Renal pelvis (tissue), 12 donors: ENCODE results near the gene KRTAP11-1. TPM values are rescaled to one million over a fixed set of nuclear protein-coding genes. Genes with fewer than 3 reads are reported as not detected.
A peak's percentile ranks its signal among the peaks of the same experiment; 100 is the strongest.

Source experiments
- DNase-seq: peaks from one replicate; pipeline ENCODE4 v3.0.0-alpha.2; 2013
- long read RNA-seq, 16 experiments: transcript quantifications; one replicate each; lab custom pipeline, GENCODE V29; 2026
- polyA plus RNA-seq, 3 donors: library from polyadenylated mRNA; unstranded; fragments of 120-200 nt; gene quantifications; one replicate each; pipeline ENCODE4 v1.2.1, GENCODE V29; 2013; ENCODE audit not compliant: insufficient read length in 3 of 3

The KRTAP11-1 gene
- not detected for polyA plus RNA-seq
- long read RNA-seq, donor 1 = 0 reads
- long read RNA-seq, donor 2 = 0 reads
- long read RNA-seq, donor 3 = 0 reads
- long read RNA-seq, donor 4 = 0 reads
- long read RNA-seq, donor 5 = 0 reads
- long read RNA-seq, donor 6 = 0 reads
- long read RNA-seq, donor 7 = 0 reads
- long read RNA-seq, donor 8 = 0 reads
- long read RNA-seq, donor 9 = 0 reads
- long read RNA-seq, donor 10 = 0 reads
- long read RNA-seq, donor 11 = 0 reads
- long read RNA-seq, donor 12 = 0 reads
- long read RNA-seq, donor 13 = 0 reads
- long read RNA-seq, donor 14 = 0 reads
- long read RNA-seq, donor 15 = 0 reads
- long read RNA-seq, donor 16 = 0 reads

GRCh38 chr21:30881480-30881879 is at the start of gene KRTAP11-1:
TSS of gene KRTAP11-1 (minus strand) at chr21:30881580. CDS start at chr21:30881524, 56 bp downstream.
- DNase-seq = no peak

- DNase-seq = no peak
Measured at GRCh38 chr21:30924146-30924700, 42.8 kb upstream of the KRTAP11-1 start.

- no peak for DNase-seq
Measured at GRCh38 chr21:30921129-30921528, 39.7 kb upstream of the KRTAP11-1 start.

- DNase-seq = no peak
Measured at GRCh38 chr21:30917557-30917956, 36.2 kb upstream of the KRTAP11-1 start.

- DNase-seq = no peak
Measured at GRCh38 chr21:30900881-30901280, 19.5 kb upstream of the KRTAP11-1 start.

GRCh38 chr21:30882866-30883597 is 1.7 kb upstream of the KRTAP11-1 start:
- DNase-seq = no peak

- DNase-seq = no peak
Measured at GRCh38 chr21:30880914-30881313, 466 bp downstream of the KRTAP11-1 start.

- no peak for DNase-seq
Measured at GRCh38 chr21:30874526-30874925, 6.9 kb downstream of the KRTAP11-1 start.

GRCh38 chr21:30847627-30848500 is 33.5 kb downstream of the KRTAP11-1 start:
- no peak for DNase-seq

GRCh38 chr21:30842990-30843389 is 38.4 kb downstream of the KRTAP11-1 start:
- DNase-seq = no peak

- peak; percentile 0 for DNase-seq
Measured at GRCh38 chr21:30839304-30839703, 42.1 kb downstream of the KRTAP11-1 start.

- DNase-seq = no peak
Measured at GRCh38 chr21:30838536-30838935, 42.8 kb downstream of the KRTAP11-1 start.

GRCh38 chr21:30831194-30831765 is 50.1 kb downstream of the KRTAP11-1 start:
- no peak for DNase-seq

Other genes with a start within 250 kb of the KRTAP11-1 start
- gene KRTAP20-2, start 246.4 kb downstream of the KRTAP11-1 start, polyA plus RNA-seq = not detected
- not detected for gene KRTAP20-3, start 238.7 kb downstream of the KRTAP11-1 start, polyA plus RNA-seq
- not detected for gene KRTAP21-3, start 162.8 kb downstream of the KRTAP11-1 start, polyA plus RNA-seq
- gene KRTAP21-2, start 134.3 kb downstream of the KRTAP11-1 start, polyA plus RNA-seq = not detected
- not detected for gene KRTAP21-1, start 126.2 kb downstream of the KRTAP11-1 start, polyA plus RNA-seq
- gene KRTAP8-1, start 68.3 kb downstream of the KRTAP11-1 start, polyA plus RNA-seq = not detected
- not detected for gene KRTAP7-1, start 51.8 kb downstream of the KRTAP11-1 start, polyA plus RNA-seq
- gene KRTAP19-8, start 156.9 kb upstream of the KRTAP11-1 start, polyA plus RNA-seq = not detected